K562 (cell line): ENCODE data around the gene KCNJ10. TPM values are rescaled to one million over a fixed set of nuclear protein-coding genes. Genes with fewer than 3 reads are reported as not detected.

Experiments
- ARNT ChIP-seq, 2 experiments: fragments of 450-650 bp; IDR thresholded peaks; 2 replicates each; pipeline ENCODE4 v1.6.1; 2016; ENCODE audit warnings: mild to moderate bottlenecking in 1 of 2
- JUND ChIP-seq, 2 experiments: IDR thresholded peaks; 2 replicates in 1 of 2; 3 replicates in 1 of 2; pipeline ENCODE4 v1.6.1; 2011; ENCODE audit warnings: borderline replicate concordance in 2 of 2, low read depth in 2 of 2, low read length in 2 of 2, improper control_type of control experiment in 1 of 2, missing biosample characterization in 1 of 2, missing genetic modification characterization in 1 of 2, missing genetic modification reagents in 1 of 2
- MAX ChIP-seq: sonication (generic); formaldehyde crosslinking; IDR thresholded peaks from 2 replicates; pipeline ENCODE4 v1.9.0; 2022; ENCODE audit warnings: mild to moderate bottlenecking, missing genetic modification reagents
- NCOR1 ChIP-seq: fragments of 450-650 bp; IDR thresholded peaks from 2 replicates; pipeline ENCODE4 v1.6.1; 2016; ENCODE audit warnings: mild to moderate bottlenecking, moderate library complexity
- NFRKB ChIP-seq: fragments of 450-650 bp; IDR thresholded peaks from 2 replicates; pipeline ENCODE4 v1.6.1; 2016; ENCODE audit warnings: low read depth
- NR2F6 ChIP-seq: fragments of 450-650 bp; formaldehyde crosslinking; IDR thresholded peaks from 2 replicates; pipeline ENCODE4 v1.4.0; 2020; ENCODE audit warnings: mild to moderate bottlenecking
- SMAD4 ChIP-seq: fragments of 250-450 bp; sonication (Bioruptor Pico); conservative IDR thresholded peaks from 2 replicates; pipeline ENCODE4 v1.8.0; 2021; ENCODE audit warnings: inconsistent platforms, mild to moderate bottlenecking, moderate library complexity
- SOX6 ChIP-seq: fragments of 450-650 bp; IDR thresholded peaks from 2 replicates; pipeline ENCODE4 v1.6.1; 2014; ENCODE audit warnings: mild to moderate bottlenecking
- SPI1 ChIP-seq: IDR thresholded peaks from 2 replicates; pipeline ENCODE4 v1.6.1; 2011; ENCODE audit warnings: low read depth, low read length, control low read depth, borderline replicate concordance
- TEAD4 ChIP-seq, 2 experiments: sonication (generic) in 1 of 2; formaldehyde crosslinking in 1 of 2; IDR thresholded peaks; 2 replicates each; pipeline versions ENCODE4 v1.6.1 to v1.8.0; 2012 to 2022; ENCODE audit warnings: borderline replicate concordance in 1 of 2, inconsistent platforms in 1 of 2, low read length in 1 of 2, mild to moderate bottlenecking in 1 of 2, missing genetic modification reagents in 1 of 2
- VEZF1 ChIP-seq: fragments of 200-800 bp; sonication (Bioruptor generic); IDR thresholded peaks from 2 replicates; pipeline ENCODE4 v1.6.1; 2017; ENCODE audit warnings: missing genetic modification characterization, missing compliant biosample characterization
- XRCC3 ChIP-seq: fragments of 450-650 bp; IDR thresholded peaks from 2 replicates; pipeline ENCODE4 v1.6.1; 2017; ENCODE audit warnings: mild to moderate bottlenecking, moderate library complexity
- ZBTB17 ChIP-seq: fragments of 450-650 bp; formaldehyde crosslinking; IDR thresholded peaks from 2 replicates; pipeline ENCODE4 v1.4.0; 2020; ENCODE audit warnings: mild to moderate bottlenecking
- ZNF280A ChIP-seq: fragments of 450-650 bp; IDR thresholded peaks from 2 replicates; pipeline ENCODE4 v1.6.1; 2018; ENCODE audit warnings: mild to moderate bottlenecking, low read depth; ENCODE audit not compliant: partially characterized antibody
- ZNF583 ChIP-seq: fragments of 250-450 bp; sonication (Bioruptor Pico); IDR thresholded peaks from 2 replicates; pipeline ENCODE4 v1.4.0; 2020
- ZNF766 ChIP-seq: fragments of 200-800 bp; sonication (Bioruptor generic); conservative IDR thresholded peaks from 2 replicates; pipeline ENCODE4 v1.6.1; 2016; ENCODE audit warnings: missing genetic modification characterization, missing compliant biosample characterization
- polyA plus RNA-seq, 8 experiments: library from polyadenylated mRNA; depleted of rRNA in 4 of 8; stranded (reverse) in 5 of 8; unstranded in 3 of 8; fragments of >200 nt; fragmentation: Nextera tagmentation in 2 of 8; fragmentation: Illumina TruSeq in 1 of 8; extraction: Ambion mirVana in 2 of 8; extraction: Trizol in 1 of 8; gene quantifications; 2 replicates each; pipeline versions ENCODE4 v1.2.1 to v1.2.3, GENCODE V29; 2011 to 2014; ENCODE audit warnings: inconsistent platforms in 1 of 8, missing spikeins in 1 of 8
- total RNA-seq, 7 experiments: library from RNA; depleted of rRNA in 6 of 7; stranded (reverse); fragments of >200 nt in 6 of 7; fragmentation: Illumina TruSeq in 2 of 7; extraction: Trizol in 2 of 7; gene quantifications; 2 replicates each; pipeline versions ENCODE4 v1.2.1 to v1.2.3, GENCODE V29; 2011 to 2021; ENCODE audit warnings: low replicate concordance in 1 of 7

Gene KCNJ10
- total and polyA plus RNA-seq, 9 of the 15 experiments (the other 6 are each of a cell fraction or from before 2014, with no cell fraction given) = 0.06 to 0.11 TPM; not detected in 7

- TF ChIP-seq SMAD4 (peak; percentile 33; the same call in 1 of the 2 replicates), ARNT (IDR thresholded peaks at IDR 0.05) (peak in 1 of 2 experiments; percentile 37; a peak in 1 of 4 replicates), ZNF583 (CRISPR knock-in tag) (0 out of 2 replicates have a peak, but pooled peaks have one; percentile 46), ZNF280A (no peak), SPI1 (no peak), SOX6 (peak; percentile 69), JUND (IDR thresholded peaks at IDR 0.05; ENCODE audit: borderline replicate concordance, low read depth, low read length) (0 out of 2 replicates have a peak, but pooled peaks have one; percentile 5), JUND (tag; IDR thresholded peaks at IDR 0.05; ENCODE audit: borderline replicate concordance, low read depth, low read length) (no peak; the same call in 2 of the 3 replicates), NFRKB (no peak), TEAD4 (IDR thresholded peaks at IDR 0.05; ENCODE audit: low read length) (peak; percentile 84), TEAD4 (CRISPR knock-in tag; IDR thresholded peaks at IDR 0.05; ENCODE audit: borderline replicate concordance) (no peak), ZBTB17 (CRISPR knock-in tag) (0 out of 2 replicates have a peak, but pooled peaks have one; percentile 32), NR2F6 (no peak), NCOR1 (peak; percentile 84), XRCC3 (no peak), VEZF1 (peak; percentile 23; the same call in 1 of the 2 replicates), MAX (CRISPR knock-in tag) (0 out of 2 replicates have a peak, but pooled peaks have one; percentile 14), ZNF766 (CRISPR knock-in tag) (peak; percentile 45; the same call in 1 of the 2 replicates)
These were observed 112.1 kb downstream of the KCNJ10 start (continued) for GRCh38 chr1:159957824-159958268.
